ENCODE data around the gene LRRC4B. TPM values are rescaled to one million over a fixed set of nuclear protein-coding genes. Genes with fewer than 3 reads are reported as not detected.
"Not testable (repeated sequence)": the region's sequence is repeated elsewhere in the genome, so short reads cannot be mapped to it uniquely, and the experiment has no call there.

The LRRC4B gene
- total and polyA plus RNA-seq, 12 donors: 0.42 to 3.0 (median 0.78) TPM

DNA sequence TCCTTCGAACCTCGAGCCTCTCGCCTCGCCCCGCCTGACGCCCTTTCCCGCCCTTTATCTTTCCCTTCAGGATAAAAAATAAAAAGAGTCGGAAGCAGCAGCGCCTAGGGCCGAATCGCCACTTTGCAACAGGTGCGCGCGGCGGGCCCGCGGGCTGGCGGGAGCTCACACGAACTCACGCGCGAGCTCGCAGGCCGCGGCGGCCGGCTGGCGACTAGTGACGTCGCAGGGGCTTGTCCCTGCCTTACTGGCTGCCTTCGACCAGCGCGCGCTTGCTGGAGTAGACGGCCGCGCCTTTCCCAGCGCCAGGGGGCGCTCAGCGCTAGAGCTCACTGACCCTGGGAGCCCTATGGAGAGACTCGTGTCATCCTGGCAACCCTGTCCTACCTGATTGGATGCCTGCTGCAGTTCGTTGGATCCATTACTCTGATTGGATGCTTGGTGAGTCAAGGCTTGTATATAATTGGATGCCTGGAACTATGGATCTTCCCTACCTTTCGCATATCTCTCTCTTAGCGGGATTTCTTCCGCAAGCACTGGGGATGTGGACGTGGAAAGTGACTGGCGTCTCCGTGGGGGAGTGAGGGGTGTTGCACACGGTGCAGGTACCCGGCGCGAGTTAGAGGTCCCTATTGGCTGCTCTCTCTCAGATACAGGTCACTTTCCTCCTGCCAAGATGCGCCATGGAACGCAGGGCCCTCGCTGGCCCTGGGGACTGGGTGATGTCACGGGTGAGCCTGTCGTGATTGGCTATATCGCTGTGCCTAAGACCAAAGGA, 38.0 kb upstream of the LRRC4B start:
- peak in 4 of 8 donors; percentile 28 to 59 (median 38) for ATAC-seq
- H3K36me3 ChIP-seq; DNase-seq; H3K27ac ChIP-seq; H3K4me3 ChIP-seq; H3K4me1 ChIP-seq; intact Hi-C loops (cut with DNase I); H3K9me3 ChIP-seq: not testable (repeated sequence)
- WGBS, 2 donors: 35 to 36% methylated on average over 38 to 49 of the region's 58 CpGs
- H3K27me3 ChIP-seq: peaks cover 3 to 53% (median 49%) of the 10 kb centered on the region in 7 donors
- TF ChIP-seq, protein P1, sequence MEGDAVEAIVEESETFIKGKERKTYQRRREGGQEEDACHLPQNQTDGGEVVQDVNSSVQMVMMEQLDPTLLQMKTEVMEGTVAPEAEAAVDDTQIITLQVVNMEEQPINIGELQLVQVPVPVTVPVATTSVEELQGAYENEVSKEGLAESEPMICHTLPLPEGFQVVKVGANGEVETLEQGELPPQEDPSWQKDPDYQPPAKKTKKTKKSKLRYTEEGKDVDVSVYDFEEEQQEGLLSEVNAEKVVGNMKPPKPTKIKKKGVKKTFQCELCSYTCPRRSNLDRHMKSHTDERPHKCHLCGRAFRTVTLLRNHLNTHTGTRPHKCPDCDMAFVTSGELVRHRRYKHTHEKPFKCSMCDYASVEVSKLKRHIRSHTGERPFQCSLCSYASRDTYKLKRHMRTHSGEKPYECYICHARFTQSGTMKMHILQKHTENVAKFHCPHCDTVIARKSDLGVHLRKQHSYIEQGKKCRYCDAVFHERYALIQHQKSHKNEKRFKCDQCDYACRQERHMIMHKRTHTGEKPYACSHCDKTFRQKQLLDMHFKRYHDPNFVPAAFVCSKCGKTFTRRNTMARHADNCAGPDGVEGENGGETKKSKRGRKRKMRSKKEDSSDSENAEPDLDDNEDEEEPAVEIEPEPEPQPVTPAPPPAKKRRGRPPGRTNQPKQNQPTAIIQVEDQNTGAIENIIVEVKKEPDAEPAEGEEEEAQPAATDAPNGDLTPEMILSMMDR (IDR thresholded peaks at IDR 0.05): peak in 1 of 9 donors; percentile 13

DNA sequence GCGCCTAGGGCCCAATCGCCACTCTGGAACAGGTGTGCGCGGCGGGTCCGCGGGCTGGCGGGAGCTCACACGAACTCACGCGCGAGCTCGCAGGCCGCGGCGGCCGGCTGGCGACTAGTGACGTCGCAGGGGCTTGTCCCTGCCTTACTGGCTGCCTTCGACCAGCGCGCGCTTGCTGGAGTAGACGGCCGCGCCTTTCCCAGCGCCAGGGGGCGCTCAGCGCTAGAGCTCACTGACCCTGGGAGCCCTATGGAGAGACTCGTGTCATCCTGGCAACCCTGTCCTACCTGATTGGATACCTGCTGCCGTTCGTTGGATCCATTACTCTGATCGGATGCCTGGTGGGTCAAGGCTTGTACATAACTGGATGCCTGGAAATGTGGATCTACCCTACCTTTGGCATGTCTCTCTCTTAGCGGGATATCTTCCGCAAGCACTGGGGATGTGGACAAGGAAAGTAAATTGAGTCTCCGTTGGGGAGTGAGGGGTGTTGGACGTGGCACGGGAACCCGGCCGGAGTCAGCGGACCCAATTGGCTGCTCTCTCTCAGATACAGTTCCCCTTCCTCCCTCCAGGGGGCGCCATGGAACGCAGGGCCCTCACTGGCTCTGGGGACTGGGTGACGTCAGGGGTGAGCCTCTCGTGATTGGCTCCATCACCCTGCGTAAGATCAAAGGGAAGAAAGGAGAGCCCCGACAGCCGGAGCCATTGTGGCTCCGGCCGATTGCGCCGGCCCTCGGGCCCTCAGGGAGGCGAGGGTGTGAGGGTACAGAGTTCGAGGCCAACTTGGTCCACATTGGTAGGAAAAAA, 36.2 kb upstream of the LRRC4B start:
- H3K27me3 ChIP-seq: peaks cover 3 to 66% (median 61%) of the 10 kb centered on the region in 7 donors
- H3K36me3 ChIP-seq; H3K4me1 ChIP-seq; H3K9me3 ChIP-seq; intact Hi-C loops (cut with DNase I); DNase-seq; H3K27ac ChIP-seq; H3K4me3 ChIP-seq: not testable (repeated sequence)
- ATAC-seq: peak in 1 of 8 donors; percentile 44
- WGBS, 2 donors: 40 to 58% methylated on average over 27 to 45 of the region's 56 CpGs

DNA sequence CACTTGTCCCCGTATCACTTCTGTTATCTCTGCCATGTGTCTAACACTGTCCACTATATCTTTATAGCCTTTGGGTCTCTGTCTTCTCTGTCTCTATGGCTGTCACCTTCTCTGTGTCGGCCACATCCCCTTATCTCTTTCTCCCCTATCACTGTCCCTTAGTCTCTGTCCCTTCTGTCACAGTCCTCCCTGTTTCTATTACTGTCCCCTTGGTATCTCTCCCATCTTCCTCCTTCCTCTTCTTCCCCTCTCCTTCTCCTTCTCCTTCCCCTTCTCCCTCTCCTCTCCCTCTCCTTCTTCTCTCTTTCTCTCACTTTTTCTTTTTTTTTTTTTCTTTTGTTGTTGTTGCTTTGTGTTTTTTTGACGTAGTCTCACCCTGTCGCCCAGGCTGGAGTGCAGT, 34.7 kb upstream of the LRRC4B start:
- DNase-seq: no peak
- Histone ChIP-seq H3K27ac (no peak overlapping the region), H3K9me3 (peaks cover 0 to under 1% (median 0%) of the 10 kb centered on the region in 11 donors), H3K4me3 (no peak overlapping the region), H3K4me1 (peaks cover 0 to 2% (median 0%) of the 10 kb centered on the region in 9 donors), H3K27me3 (peaks cover 3 to 75% (median 57%) of the 10 kb centered on the region in 7 donors), H3K36me3 (no peaks in the 10 kb centered on the region)
- WGBS, 2 donors: 56 to 57% methylated on average over 4 of the region's 4 CpGs
- intact Hi-C loops (cut with DNase I): no loop called here
- no peak for ATAC-seq
- TF ChIP-seq, protein P1 (IDR thresholded peaks at IDR 0.05): no peak

DNA sequence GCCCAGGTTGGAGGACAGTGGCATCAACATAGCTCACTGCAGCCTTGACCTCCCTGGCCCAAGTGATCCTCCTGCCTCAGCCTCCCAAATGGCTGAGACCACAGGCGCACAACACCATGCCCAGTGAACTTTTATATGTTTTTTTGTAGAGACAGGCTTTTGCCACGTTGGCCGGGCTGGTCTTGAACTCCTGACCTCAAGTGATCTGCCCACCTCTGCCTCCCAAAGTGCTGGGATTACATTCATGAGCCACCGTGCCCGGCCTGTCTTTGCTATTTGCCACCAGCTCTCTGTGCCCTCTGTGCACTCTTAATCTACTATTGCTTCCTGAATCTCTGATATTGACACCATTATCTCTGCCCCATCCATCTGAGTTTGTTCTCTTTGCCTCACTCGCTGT, 34.3 kb upstream of the LRRC4B start:
- DNase-seq (no peak), ATAC-seq (no peak)
- H3K36me3 ChIP-seq: no peaks in the 10 kb centered on the region
- H3K27ac ChIP-seq: no peak overlapping the region
- H3K27me3 ChIP-seq: peaks cover 3 to 70% (median 53%) of the 10 kb centered on the region in 7 donors
- no peaks in the 10 kb centered on the region for H3K9me3 ChIP-seq
- intact Hi-C loops (cut with DNase I): no loop called here
- TF ChIP-seq, protein P1 (IDR thresholded peaks at IDR 0.05): no peak
- H3K4me3 ChIP-seq: no peak overlapping the region
- 66 to 75% methylated on average over 6 of the region's 6 CpGs for WGBS, 2 donors
- H3K4me1 ChIP-seq: no peaks in the 10 kb centered on the region
